HG03025 (cell line): ENCODE measurements around the gene SMARCD2.
A peak's percentile ranks its signal among the peaks of the same experiment; 100 is the strongest.
"Not testable (repeated sequence)": the region's sequence is repeated elsewhere in the genome, so short reads cannot be mapped to it uniquely, and the experiment has no call there.

ENCODE experiments used
- ATAC-seq: cut with Tn5 transposase; IDR thresholded peaks from one replicate; pipeline ENCODE4 v1.9.1; 2021; ENCODE audit warnings: mild to moderate bottlenecking, moderate library complexity; ENCODE audit not compliant: unreplicated experiment, low FRiP score

SMARCD2 gene

DNA sequence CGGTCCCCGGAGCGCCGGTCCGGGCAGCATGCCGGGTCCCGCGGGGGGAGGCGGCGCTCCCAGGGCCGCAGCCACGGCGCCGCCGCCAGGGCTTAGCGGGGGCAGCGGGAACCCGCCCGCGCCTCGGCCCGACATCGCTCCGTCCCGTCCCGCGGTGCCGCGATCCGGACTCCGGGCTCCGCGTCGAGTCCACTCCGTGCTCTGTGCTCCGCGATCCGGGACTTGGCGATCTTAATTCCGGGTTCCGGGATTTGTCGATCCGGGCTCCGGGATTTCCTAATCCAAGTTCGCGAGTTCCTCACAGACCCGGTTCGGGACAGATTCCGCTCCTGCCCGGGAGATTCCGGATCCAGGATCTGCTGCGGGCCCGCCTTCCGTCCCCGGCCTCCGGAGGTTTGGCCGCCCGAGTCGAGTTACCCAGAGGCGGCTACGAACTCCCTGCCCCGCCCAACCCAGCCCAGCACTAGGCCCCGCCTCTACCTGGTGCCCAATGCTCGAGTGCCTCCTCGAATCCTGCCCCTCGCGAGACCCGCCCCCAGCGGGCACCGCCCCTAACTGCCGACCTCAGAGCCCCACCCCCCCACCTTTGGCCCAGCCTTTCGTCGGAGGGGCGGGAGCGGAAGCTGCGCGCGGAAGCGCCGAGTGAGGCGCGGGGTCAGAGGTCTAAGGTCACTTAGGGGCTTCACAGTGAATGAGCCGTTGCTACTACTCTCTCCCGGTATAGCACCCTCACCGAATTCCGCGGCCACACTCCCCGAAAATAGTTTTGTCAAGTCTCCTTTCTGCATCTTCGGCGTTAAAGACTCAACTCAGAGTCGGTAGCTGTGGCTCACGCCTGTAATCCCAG, at the start of gene SMARCD2:
Gene SMARCD2, minus strand, starts transcription at position 146 of the 847 bp plus-strand sequence. Its CDS starts 11 bp downstream, at position 135.
- ATAC-seq: peak; percentile 69

DNA sequence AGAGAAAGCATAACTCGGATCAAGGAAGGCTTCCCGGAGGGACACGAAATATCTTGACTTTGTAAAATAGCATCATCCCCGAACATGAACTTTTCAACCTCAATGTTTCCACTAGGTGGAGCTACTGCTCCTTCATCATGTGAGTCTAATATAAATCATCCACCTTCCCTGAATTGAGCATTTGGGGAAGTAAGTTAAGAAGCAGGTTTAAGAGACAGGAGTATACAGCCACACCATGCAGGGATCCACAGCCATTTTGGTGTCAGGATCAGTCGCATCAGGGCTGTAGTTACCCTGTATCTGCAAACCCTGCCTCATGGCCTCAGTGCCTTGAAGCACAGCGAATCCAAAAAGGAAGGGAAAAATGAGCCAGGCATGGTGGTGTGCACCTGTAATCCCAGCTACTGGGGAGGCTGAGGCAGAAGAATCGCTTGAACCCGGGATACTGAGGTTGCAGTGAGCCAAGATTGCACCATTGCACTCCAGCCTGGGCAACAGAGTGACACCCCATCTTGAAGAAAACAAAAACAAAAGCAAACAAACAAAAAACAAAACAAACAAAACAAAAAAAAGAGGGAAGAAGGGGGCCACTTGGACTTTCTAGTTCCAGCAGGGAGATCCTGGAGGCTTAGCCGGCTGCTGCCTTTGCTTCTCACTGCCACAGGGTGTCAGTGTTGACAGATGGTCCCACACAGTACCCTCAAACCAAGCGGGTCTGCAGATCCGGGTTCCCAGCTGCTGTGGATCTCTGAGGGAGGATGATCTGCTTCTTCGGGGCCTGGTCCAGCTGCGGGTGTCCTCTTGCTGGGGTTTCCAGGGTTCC, 46.8 kb upstream of the SMARCD2 start:
- ATAC-seq: not testable (repeated sequence)

DNA sequence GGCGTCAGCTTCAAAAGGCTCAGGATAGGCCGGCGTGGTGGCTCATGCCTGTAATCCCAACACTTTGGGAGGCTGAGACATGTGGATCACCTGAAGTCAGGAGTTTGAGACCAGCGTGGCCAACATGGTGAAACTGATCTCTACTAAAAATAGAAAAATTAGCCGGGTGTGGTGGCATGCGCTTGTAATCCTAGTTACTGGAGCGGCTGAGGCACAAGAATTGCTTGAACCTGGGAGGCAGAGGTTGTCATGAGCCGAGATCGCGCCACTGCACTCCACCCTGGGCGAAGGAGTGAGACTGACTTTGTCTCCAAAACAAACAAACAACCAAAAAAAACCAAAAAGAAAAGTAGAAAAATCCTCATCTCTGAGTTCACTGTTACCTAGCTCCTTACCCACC, 42.6 kb upstream of the SMARCD2 start:
- not testable (repeated sequence) for ATAC-seq

DNA sequence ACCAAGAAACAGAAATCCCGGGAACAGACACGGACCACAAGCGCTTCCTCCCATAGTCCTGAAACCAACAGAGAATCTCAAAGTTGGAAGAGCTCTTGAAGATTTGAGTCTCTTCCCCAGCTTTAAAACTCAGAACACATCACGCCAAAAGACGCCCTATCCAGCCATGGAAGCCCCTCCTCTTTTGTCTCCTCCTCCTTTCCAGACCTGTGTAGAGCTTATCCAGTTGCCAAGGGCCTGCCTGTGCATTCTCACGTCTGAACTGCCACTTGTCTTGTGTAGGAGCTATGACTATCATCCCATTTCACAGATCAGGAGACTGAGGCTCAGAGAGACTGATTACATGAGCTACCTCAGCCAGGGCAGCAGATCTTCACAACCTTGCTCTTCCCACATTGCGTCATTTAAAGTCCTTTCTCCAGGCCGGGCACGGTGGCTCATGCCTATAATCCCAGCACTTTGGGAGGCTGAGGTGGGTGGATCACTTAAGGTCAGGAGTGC, 40.2 kb upstream of the SMARCD2 start:
- not testable (repeated sequence) for ATAC-seq

DNA sequence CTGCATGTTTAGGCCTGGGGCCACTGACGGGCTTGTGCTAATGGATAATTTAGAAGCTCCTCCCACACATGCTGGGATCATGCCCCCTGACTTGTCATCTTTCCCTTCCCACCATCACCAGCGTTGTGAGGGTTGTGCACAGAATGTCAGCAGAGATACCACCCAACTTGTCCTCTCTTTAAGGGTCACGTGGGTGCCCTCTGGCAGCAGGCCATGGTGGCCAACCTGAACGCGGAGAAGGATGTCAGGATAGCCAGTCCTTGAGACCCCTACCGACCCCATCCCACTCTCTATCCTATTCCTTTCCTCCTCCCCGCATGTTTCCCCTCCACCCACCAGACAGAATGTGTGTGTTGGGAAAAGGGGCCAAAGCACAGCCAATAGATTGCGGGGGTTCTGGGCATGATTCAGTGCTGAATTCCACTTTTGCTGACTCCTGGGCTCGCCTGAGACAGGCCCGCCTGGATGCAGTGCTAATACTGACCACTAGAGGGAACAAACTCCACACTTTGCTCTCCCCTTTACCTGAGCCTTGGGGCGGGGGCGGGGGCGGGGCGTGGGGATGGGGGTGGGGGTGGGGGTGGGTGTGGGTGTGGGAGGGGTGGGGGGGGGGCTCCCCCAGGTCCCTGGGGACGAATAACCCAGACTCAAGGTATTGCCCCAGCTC, 39.6 kb upstream of the SMARCD2 start, which contains the start of gene GH2:
Gene GH2, minus strand, starts transcription at position 10 of the 667 bp plus-strand sequence. CDS start 143 bp downstream, outside the sequence.
- ATAC-seq: no peak

DNA sequence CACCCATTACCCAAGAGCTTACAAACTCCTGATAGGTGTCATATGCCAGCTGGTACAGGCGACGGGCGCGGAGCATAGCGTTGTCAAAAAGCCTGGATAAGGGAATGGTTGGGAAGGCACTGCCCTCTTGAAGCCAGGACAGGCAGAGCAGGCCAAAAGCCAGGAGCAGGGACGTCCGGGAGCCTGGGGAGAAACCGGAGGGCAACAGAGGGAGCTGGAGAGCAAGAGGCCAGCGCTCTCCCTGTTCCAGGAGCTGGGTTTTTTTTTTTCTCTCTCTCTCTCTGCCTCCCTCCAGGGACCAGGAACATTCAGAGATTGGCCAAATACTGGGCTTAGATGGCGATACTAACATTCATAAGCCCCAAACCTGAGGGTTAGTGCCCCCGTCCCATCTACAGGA, 38.9 kb upstream of the SMARCD2 start:
- not testable (repeated sequence) for ATAC-seq

DNA sequence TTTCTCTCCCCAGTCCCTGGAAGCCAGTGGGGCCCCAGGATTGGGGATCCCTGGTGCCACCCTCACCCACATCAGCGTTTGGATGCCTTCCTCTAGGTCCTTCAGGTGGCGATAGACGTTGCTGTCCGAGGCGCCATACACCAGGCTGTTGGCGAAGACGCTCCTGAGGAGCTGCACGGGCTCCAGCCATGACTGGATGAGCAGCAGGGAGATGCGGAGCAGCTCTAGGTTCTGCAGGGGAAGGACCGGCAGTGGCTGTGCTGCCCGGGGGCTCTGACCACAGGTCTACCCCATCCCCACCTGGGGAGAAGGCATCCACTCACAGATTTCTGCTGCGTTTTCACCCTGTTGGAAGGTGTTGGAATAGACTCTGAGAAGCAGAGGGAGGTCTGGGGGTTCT, 38.2 kb upstream of the SMARCD2 start:
- no peak for ATAC-seq

DNA sequence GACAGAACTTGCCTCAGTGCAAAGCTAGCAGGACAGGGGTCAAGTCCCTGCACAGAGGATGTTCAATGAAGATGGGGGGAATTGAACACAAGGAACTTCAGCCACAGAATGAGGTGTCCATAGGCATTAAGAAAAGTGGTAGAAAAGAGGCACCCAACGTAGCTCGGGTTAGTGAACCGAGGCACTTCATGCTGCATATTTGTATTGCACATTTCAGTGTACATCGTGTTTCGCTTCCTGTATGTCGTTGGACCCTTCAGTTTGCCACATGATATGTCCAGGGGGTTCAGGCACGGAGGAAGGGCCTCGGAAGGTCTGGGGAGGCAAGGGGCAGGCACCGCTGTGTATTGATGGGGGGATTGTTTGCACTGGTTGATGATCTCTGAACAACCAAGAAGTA, 35.9 kb upstream of the SMARCD2 start:
- ATAC-seq: not testable (repeated sequence)

DNA sequence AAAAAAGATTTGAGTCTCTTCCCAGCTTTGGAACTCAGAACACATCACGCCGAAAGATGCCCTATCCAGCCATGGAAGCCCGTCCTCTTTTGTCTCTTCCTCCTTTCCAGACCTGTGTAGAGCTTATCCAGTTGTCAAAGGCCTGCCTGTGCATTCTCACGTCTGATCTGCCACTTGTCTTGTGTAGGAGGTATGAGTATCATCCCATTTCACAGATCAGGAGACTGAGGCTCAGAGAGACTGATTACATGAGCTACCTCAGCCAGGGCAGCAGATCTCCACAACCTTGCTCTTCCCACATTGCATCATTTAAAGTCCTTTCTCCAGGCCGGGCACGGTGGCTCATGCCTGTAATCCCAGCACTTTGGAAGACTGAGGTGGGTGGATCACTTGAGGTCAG, 32.2 kb upstream of the SMARCD2 start:
- not testable (repeated sequence) for ATAC-seq

DNA sequence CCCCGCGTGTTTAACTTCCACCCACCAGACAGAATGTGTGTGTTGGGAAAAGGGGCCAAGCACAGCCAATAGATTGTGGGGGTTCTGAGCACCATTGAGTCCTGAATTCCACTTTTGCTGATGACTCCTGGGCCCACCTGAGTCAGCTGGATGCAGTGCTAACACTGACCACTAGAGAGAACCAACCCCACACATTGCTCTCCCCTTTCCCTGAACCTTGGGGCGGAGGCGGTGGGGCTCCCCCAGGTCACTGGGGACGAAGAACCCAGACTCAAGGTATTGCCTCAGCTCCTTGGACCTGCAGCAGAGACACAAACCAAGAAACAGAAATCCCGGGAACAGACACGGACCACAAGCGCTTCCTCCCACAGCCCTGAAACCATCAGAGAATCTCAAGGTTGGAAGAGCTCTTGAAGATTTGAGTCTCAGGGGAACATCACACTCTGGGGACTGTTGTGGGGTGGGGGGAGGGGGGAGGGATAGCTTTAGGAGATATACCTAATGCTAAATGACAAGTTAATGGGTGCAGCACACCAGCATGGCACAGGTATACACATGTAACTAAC, 31.7 kb upstream of the SMARCD2 start:
- ATAC-seq: not testable (repeated sequence)

DNA sequence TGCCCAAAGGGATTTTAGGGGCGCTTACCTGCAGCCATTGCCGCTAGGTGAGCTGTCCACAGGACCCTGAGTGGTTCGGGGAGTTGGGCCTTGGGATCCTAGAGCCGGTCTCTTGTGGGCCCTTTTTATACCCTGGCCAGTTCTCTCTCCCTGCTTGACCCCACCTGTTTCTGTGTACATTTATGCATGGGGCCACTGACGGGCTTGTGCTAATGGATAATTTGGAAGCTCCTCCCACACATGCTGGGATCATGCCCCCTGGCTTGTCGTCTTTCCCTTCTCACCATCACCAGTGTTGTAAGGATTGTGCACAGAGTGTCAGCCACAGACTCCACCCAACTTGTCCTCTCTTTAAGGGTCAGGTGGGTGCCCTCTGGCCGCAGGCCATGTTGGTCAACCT, 31.1 kb upstream of the SMARCD2 start, which contains the start of gene CSH2:
Gene CSH2, minus strand, starts transcription at position 101 of the 400 bp plus-strand sequence. Its CDS starts 63 bp downstream, at position 38.
- ATAC-seq: not testable (repeated sequence)

DNA sequence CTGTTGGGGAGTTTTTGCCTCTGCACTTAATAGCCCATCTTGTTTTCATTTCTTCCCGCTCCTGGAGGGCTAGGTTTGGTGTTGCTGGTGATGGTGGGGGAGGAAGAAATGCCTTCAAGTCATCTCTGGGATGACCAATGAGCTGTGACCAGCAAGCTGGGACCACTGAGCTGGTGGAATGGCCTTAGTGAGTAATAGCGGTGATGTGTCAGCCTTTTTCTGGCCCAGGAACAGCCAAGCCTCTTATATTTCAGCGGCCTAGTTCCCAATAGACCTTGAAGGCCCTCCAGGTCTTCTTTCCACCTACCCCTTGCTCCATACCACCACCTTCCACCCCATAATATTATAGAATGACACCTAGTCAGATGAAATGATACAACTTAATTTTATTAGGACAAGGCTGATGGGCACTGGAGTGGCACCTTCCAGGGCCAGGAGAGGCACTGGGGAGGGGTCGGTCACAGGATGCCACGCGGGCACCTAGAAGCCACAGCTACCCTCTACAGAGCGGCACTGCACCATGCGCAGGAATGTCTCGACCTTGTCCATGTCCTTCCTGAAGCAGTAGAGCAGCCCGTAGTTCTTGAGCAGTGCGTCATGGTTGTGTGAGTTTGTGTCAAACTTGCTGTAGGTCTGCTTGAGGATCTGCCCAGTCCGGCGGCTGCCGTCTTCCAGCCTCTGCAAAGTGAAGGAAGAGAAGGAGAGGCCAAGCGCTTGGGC, 29.3 kb upstream of the SMARCD2 start:
- not testable (repeated sequence) for ATAC-seq

DNA sequence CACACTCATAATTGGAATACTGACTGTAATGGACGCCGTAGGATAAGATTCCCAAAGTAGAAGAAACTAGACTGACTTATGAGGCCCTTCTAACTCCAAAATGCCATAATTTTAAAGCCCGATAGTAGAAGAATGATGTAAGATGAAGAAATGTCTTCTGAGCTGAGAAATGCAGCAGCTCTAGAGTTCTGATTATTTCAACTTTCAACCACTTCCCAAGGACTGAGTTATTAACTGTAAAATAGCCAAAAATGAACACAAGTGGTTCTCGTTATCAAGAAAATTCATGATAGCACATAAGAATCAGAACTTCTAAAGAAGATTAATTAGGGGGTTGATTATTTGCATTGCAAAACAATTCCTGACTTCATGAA, 27.8 kb upstream of the SMARCD2 start:
- ATAC-seq: not testable (repeated sequence)

DNA sequence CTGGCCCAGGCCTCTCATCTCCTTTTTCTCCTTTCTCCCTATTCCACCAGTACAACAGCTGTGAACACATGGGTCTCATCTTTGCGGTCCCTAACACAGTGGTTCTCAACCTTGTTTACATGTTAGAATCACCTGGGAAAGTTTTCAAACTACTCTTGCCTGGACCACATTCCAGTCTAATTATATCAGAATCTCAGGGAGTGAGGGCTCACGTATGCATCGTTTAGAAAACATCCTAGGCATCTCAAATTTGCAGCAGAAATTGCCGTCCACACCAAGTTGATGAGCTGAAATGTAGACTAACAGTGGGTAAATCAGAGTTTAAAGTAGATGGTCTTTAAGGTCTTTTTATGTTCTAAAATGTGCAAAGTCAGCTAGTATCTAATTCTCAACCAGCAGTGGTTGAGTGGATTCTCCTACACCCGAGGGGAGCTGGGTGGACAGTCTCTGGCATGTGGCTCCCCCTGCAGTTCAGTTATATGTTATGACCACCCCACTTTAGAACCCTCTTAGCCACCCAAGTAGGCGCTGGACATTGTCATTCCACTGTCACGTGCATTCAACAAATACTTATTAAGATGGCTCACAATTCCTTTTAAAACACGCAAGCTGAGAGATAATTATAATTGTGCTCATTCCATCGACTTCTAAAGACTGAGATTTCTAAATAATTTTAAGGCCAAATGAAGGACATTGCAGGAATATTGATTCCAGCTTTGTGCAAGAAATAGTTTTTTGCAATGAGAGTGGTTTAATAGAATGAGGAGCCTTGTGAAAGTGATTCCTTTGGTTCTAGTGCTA, 27.2 kb upstream of the SMARCD2 start:
- not testable (repeated sequence) for ATAC-seq

DNA sequence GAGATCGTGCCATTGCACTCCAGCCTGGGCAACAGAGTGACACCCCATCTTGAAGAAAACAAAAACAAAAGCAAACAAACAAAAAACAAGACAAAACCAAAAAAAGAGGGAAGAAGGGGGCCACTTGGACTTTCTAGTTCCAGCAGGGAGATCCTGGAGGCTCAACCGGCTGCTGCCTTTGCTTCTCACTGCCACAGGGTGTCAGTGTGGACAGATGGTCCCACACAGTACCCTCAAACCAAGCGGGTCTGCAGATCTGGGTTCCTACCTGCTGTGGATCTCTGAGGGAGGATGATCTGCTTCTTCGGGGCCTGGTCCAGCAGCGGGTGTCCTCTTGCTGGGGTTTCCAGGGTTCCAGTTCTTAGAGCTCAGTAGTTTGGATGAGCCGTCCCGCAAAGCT, 24.1 kb upstream of the SMARCD2 start:
- not testable (repeated sequence) for ATAC-seq

DNA sequence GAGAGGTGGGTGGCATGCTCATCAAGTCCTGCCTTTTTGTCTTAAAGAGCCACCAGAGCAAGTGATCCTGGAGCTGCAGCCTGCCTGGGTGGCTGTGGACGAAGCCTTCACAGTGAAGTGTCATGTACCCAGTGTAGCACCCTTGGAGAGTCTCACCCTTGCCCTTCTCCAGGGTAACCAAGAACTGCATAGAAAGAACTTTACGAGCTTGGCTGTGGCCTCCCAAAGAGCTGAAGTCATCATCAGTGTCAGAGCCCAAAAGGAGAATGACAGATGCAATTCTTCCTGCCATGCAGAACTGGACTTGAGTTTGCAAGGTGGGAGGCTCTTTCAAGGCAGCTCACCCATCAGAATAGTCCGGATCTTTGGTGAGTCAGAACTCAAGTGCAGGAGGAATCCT, 16.8 kb upstream of the SMARCD2 start:
- ATAC-seq: no peak

DNA sequence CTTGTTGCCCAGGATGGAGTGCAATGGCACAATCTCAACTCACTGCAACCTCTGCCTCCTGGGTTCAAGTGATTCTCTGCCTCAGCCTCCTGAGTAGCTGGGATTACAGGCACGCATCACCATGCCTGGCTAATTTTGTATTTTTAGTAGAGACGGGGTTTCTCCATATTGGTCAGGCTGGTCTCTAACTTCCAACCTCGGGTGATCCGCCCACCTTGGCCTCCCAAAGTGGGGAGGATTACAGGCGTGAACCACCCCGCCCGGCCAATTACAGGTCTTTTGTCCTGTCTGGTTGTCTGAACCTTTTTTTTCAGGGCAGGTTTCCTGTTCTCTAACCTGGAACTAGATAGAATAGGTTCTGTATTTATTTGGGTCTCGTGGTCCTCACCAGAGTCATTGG, 13.9 kb upstream of the SMARCD2 start:
- ATAC-seq: not testable (repeated sequence)

DNA sequence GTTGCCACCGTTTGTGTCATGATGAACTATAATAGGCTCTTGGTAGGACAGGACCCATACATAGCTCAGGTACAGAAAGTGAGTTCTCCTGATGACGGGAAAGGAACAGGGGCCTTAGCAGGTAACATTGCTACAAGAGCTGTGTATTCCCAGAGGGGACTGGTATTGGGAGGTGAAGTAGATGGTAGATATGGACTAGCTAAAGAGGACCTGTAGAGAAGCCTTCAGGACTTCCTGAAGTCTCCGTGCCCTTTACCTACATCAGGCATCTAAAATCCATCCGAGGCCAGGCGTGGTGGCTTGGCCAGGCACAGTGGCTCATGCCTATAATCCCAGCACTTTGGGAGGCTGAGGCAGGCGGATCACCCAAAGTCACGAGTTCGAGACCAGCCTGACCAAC, 12.7 kb upstream of the SMARCD2 start:
- ATAC-seq: no peak

DNA sequence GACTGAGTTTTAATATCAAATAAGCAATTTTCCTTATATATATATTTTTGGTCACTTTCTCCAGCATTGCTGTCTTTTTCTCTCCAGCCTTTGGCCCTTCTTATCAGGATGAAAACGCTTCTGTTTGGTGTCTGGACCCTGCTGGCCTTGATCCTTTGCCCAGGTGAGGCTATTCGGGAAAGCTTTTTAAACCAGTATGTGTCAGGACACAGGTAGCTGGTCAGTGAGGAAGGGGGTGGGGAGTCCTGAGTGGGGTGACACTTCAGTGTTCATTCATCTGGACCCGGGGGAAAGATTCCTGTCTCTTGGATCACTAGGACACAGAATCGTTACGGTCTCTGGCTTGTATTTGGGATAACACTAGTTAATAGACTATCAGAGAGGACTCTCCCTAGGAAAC, 12.2 kb upstream of the SMARCD2 start:
- ATAC-seq: no peak
